ENCODE measurements around the gene MCM9.

The MCM9 gene

DNA sequence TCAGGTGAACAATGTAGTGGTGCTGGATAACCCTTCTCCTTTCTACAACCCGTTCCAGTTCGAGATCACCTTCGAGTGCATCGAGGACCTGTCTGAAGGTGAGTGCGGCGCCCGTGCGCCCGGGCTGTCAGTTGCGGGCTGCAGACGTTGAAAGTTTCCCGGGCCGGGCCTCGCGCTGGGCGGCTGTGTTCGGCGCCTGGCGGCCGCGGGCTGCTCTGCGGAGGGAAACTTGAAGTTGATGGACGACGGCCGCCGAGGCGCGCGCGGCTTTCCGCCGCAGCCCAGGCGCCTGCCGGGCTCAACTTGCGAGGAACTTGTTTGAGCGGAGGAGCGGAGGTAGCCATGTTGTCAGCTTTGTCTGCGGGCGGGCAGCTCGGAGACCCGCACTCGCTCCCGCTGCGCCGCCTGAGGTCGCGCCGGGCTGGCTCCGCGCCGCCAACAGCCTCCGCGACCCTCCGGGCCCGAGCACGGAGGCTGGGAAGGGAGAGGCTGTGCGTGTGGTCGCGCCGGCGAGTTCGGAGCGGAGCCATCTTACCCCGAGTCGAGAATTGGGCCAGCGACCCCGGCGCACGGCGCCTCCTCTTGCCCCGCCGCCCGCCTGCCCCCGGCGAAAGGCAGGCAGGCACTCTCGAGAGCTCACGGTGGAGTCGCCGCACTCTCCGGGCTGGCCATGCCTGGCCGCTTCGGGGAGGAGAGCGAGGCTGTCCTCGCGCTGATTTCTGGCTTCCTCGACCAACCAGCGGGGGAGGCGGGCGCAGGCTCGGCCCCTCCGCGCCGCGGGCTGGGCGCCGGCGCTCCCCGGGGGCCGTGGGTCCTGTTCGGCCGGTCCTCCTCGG lies 40.3 kb downstream of the MCM9 start:
- in situ Hi-C loops (cut with HindIII; ENCODE audit: low sequenced_read_pairs): no loop called here

DNA sequence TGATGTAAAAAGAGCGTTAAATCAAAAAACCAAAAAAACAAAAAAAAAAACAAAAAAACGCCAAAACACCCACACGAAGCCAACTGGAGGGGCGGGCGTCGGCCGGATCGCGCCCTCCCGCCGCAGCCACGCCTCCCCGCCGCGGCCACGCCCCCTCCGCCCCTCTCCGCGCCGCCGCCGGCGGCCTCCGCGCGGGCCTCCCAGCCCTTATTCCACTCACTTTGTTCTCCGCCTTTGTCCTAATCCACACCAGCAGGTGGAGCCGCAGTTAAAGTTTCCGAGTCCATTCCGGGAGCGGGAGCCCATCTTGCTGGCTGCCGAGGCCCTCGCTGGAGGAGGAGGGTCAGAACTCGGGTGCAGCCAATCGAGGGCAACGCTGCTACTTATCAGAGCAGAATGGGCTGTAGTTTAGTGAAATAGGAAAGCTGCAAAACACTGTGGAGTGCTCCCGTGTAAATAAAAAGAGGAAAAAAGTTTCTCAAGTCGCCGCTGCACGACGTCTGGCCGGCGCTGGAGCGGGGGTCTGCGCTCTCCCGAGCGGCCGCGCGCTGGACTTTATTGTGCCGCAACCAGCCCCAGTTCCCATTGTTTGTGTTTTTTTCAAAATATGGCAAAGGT lies 41.0 kb downstream of the MCM9 start, which contains the start of gene ASF1A:
Gene ASF1A, plus strand, starts transcription at position 346 of the 618 bp plus-strand sequence. Its CDS starts 262 bp downstream, at position 608.
- in situ Hi-C loops (cut with HindIII; ENCODE audit: low sequenced_read_pairs): no loop called here

DNA sequence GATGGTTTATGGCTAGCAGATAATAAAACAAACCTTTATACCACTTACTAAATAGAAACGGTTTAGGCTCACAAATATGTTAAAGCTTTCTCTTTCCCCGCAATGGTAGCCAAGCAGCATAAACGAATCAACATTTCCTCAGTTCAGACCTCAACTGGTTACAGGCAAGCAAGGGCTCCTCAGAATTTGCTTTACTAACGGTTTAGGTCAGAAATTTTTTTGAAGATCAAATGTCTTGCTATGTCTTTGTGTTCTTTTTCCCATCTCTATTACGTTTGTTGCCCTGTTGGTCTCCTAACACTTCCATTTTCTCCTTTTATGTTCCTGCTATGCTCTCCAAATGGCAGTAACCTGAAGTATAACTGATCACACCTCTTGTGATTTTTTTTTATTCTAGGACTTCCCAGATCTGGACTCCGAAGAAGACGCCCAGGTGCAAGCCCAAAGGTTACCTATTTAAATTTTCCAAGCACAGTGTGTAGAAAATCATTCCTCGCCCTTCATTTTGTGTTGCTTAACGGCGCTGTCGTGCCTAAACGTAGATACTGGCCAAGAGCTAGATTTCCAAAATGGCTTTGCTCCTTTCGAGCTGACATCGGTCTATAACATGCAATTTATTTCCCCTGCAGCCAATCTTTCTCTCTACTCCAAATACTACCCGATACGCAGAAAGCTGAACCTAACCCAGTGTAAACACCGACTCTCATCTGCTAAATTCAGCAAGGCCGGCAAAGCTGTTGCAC lies 41.7 kb downstream of the MCM9 start:
- in situ Hi-C loops (cut with HindIII; ENCODE audit: low sequenced_read_pairs): no loop called here

DNA sequence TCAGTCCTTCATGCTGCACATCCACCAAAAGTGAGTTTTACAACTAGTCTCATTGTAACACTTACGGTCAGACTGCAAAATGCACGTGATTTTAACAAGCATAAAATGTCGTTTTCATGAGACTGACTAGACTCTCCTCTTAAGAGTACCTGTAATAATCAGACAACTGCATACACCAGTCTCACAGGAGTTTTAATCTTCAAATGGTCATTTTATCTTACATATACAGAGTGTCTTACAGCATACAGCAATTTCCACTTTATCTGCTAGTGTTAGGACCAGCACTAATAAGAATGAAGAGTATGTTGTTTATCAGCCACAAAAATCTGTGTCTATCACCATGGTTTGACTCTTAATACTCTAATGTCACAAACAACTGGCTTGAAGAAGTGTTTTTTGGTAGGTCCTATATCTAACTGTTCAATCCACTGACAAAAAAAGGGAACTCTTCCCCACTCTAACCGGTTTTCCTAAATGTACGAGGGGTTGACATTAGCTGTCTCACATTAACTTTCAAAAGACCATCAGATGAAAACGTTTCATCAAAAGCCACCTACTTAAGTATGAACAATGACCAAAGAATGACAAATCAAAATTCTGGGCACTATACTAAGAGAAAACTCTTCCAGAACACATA lies 42.5 kb downstream of the MCM9 start:
- in situ Hi-C loops (cut with HindIII; ENCODE audit: low sequenced_read_pairs): no loop called here

DNA sequence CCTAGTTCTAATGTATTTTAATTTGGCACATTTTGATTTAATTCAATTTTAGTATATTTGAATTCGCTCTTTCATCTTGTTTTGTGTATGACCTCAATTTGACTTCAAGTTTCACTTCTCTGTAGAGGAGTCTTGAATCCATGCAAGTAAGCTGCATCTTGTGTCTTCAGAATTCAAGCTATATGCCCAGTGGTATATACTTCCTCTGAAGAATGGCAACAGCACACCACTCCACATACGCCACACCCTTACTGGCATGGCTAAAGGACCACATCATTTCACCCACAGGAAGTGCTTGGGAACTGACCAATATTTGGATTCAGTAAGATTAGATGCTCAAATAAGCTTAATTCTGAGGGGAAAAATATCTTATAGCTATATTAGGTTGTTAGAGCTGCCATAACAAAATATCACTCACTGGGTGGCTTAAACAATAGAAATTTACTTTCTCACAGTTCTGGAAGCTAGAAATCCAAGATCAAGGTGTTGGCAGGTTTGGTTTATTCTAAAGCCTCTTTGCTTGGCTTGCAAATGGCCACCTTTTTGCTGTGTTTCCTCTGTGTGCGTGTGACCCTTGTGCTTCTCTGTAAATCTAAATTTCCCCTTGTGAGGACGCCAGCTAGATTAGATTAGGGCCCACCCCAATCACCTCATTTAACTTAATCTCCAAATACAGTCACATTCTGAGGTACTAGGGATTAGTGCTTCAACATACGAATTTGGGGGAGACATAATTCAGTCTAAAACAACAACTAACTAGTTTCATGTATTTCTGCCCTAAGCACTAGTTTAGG lies 43.8 kb downstream of the MCM9 start:
- in situ Hi-C loops (cut with HindIII; ENCODE audit: low sequenced_read_pairs): no loop called here

DNA sequence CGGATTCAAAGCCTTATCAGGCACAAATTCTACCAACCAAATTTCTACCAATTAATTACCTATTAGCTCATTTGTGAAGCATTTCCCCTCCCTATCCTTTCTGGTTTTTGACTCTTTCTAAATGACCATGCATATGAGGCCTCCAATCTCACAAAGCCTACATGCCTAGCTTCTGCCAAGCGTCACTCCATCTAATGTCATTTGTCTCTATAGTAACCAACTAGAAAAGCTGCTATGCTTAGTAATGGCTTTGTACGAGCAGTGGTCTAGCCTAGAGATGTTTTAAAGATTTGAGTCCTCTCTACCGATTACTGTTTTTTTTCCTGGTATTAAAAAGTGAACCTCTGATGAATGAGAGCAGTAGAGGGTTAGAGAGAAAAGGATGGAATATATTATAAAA lies 45.8 kb downstream of the MCM9 start:
- in situ Hi-C loops (cut with HindIII; ENCODE audit: low sequenced_read_pairs): no loop called here

DNA sequence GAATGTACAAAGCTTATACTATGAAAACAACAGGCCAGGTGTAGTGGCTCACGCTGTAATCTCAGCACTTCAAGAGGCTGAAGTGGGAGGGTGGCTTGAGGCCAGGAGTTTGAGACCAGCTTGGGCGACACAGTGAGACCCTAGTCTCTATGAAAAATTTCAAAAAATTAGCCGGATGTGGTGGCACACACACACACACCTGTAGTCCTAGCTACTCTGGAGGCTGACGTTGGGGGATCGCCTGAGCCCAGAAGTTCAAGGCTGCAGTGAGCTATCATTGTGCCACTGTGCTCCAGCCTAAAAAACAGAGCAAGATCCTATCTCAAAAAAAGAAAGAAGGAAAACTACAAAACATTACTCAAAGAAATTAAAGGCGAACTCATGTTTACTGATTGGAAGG lies 48.3 kb downstream of the MCM9 start:
- in situ Hi-C loops (cut with HindIII; ENCODE audit: low sequenced_read_pairs): no loop called here

DNA sequence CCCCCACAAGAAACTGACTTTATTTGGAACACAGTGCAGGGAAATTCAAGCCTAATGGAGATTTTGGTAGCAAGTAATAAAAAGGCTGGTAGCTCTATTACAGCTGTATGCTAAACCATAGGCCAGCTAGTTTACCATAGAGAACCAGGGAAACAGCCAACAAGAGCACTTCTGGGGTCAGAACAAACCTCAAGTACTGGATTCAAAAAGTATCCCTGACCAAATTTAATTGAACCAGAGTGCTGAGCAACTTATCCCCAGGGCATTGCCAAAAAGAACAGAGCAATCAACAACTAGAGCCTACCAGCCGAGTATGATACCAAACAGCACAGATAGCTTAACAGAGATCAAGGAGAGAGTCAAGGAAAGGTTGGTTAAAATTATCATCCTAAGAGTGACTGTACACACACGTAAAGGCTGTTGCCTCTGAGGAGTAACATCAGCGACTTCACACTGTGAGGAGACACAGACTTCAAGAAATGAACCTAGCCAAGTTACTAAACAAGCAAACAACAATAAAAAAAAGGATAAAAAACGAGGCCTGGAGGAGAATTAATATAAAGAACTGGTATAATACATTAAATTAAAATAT lies 52.5 kb downstream of the MCM9 start:
- in situ Hi-C loops (cut with HindIII; ENCODE audit: low sequenced_read_pairs): no loop called here

DNA sequence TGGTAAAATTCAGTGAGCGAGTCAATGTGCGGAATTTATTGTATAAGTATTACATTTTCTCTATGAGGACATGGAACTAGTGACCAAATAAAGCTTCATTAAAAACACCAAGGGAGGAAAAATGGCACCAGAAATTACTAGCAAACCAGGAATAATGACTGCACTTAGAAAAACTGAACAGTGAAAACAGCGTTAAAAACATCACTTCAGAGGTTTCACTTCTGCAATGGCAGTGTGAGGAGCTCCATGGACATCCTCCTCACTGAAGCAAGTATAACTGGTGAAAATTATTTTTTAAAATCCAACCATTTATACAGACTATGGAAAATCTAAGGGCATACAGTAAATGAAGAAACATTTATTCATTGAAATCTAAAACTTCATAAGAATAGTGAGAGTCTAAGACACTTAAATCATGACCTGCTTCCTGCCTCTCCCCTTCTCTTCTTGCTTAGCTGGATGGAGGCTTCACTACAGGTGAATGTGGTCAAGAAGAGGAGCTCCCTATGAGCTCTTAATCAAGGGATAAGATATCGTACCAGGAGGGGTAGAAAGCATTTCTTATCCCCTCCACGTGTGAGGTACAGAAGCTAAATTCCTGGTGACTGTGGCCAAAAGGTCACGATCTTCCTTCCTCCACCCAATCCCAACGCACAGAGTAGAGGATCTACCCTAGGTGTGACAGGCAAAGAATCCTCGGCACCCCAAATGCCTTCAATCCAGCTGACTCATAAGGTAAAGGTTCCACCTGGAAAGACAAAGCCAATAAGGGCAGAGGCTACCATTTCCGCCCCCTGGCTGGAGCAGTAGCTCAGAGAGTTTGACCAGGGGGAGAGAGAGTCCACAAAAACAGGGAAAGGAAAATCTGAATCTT lies 53.3 kb downstream of the MCM9 start:
- in situ Hi-C loops (cut with HindIII; ENCODE audit: low sequenced_read_pairs): no loop called here

DNA sequence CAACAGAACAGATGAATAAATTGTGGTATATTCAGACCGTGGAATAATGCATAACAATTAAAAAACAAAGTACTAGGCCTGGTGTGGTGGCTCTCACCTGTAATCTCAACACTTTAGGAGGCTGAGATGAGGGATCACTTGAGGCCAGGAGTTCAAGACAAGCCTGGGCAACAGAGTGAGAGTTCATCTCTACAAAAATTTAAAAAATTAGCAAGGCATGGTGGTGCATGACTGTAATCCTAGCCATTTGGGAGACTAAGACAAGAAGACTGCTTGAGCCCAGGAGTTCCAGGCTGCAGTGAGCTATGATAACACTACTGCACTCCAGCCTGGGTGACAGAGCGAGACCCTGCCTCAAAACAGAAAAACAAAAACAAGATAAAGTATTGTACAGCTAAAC lies 57.2 kb downstream of the MCM9 start:
- in situ Hi-C loops (cut with HindIII; ENCODE audit: low sequenced_read_pairs): no loop called here

DNA sequence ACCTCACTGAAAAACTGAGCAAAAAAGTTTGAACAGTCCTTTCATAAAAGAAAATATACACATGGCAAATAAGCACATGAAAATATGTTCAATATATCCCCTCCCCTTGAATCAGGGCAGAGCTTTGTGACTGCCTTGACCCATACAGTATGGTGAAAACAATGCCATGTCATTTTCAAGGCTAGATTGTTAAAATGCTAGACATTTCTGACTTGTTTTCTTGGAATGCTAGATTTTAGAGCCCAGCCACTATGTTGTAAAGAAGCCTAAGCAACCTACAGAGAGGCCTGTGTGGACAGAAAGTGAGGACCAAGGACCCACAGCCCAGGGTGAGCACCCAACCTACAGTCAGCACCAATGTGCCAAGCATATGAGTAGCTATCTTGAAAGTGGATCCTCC lies 58.1 kb downstream of the MCM9 start:
- in situ Hi-C loops (cut with HindIII; ENCODE audit: low sequenced_read_pairs): no loop called here

DNA sequence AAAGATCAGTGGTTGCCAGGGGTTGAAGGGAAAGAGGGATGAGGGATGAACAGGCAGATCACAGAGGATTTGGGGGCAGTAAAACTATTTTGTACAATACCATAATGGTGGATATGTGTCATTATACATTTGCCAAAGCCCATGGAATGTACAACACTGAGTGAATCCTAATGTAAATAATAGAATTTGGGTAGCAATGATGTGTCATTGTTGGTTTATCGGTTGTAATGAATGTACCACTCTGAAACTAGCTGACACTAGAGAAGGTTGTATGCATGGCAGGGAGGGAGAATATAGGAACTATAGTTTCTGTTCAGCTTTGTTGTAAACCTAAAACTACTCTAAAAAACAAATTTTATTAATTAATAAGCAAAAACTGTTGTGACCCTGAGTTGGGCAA lies 58.8 kb downstream of the MCM9 start:
- in situ Hi-C loops (cut with HindIII; ENCODE audit: low sequenced_read_pairs): no loop called here

DNA sequence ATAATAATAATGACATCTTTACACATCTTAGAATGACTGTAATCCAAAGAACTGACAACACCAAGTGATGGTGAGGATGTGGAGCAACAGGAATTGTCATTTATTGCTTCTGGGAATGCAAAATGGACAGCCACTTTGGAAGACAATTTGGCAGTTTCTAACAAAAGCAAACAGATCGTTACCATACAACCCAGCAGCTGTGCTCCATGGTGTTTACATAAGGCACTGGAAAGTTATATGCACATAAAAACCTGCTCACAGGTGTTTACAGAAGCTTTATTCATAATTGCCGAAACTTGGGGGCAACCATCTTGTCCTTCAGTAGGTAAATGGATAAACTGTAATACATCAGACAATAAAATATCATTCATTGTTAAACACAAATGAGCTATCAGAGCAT lies 59.3 kb downstream of the MCM9 start:
- in situ Hi-C loops (cut with HindIII; ENCODE audit: low sequenced_read_pairs): no loop called here

DNA sequence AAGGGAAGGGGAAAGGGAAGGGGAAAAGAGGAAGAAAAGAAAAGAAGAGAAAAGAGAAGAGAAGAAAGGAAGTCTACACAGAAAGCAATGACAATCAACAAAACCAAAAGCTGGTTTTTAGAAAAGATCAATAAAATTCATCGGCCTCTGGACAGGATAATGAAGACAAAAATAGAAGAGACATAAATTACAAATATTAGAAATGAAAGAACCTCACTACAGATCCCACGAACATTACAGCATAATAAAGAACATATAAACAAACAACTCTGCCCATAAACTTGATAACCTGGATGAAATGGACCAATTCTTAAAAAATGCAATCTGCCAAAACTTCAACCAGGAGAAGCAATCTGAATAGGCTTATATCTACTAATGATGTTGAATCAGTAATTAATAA lies 61.7 kb downstream of the MCM9 start:
- in situ Hi-C loops (cut with HindIII; ENCODE audit: low sequenced_read_pairs): no loop called here

DNA sequence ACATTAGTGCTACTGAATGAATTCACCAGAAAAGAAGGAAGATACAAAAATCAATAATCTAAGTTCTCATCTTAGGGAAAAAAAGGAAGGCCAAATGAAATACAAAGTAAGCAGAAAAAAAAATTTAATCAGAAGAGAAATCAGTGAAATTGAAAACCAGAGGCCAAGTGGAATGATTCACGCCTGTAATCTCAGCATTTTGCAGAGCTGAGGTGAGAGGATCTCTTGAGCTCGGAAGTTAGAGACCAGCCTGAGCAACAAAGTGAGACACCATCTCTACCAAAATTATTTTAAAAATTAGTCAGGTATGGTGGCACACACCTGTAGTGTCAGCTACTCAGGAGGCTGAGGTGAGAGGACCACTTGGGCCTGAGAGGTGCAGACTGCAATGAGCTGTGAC lies 62.2 kb downstream of the MCM9 start:
- in situ Hi-C loops (cut with HindIII; ENCODE audit: low sequenced_read_pairs): no loop called here

DNA sequence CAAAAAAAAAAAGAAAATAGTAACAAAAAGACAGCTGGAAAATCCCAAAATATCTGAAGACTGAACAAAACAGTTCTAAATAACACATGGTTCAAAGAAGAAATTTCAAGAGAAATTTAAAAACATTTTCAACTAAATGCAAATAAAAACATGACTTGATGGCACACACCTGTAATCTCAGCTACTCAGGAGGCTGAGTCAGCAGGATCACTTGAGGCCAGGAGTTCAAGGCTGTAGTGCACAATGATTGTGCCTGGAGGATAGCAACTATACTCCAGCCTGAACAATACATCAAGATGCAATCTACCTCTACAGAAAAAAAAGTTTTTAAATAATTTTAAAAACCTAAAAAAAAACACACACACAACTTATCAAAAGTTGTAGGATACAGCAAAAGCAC lies 62.6 kb downstream of the MCM9 start:
- in situ Hi-C loops (cut with HindIII; ENCODE audit: low sequenced_read_pairs): no loop called here

DNA sequence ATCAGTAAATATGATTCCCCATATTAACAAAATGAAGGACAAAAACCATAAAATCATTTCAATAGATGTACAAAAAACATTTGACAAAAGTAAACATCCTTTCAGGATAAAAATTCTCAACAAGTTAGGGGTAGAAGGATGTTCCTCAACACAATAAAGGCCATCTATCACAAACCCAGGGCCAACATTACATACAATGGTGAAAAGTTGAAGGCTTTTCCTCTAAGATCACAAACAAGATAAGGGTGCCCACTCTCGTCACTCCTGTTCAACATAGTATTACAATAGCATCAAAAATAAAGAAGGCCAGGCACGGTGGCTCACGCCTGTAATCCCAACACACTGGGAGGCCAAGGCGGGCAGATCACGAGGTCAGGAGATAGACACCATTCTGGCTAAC lies 63.6 kb downstream of the MCM9 start:
- in situ Hi-C loops (cut with HindIII; ENCODE audit: low sequenced_read_pairs): no loop called here

DNA sequence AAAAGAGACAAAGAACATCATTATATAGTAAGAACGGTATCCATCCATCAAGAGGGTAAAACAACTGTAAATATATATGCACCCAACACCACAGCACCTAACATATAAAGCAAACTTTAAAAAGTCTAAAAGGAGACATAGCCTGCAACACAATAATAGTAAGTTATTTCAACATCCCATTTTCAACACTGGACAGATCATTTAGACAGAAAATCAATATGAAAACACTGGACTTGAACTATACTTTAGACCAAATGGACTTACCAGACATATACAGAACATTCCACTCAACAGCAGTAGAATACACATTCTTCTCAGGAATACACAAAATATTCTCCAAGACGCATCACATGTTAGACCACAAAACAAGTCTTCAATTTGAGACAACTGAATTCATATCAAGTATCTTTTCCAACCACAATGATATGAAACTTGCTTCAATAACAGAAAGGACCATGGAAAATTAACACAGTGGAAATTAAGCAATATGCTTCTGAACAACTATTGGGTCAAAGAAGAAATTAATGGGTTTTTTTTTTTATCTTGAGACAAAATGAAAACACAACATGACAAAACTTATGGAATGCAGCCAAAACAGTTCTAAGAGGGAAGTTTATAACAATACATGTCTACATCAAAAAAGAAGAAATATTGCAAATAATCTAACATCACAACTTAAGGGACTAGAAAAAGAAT lies 64.9 kb downstream of the MCM9 start:
- in situ Hi-C loops (cut with HindIII; ENCODE audit: low sequenced_read_pairs): no loop called here

DNA sequence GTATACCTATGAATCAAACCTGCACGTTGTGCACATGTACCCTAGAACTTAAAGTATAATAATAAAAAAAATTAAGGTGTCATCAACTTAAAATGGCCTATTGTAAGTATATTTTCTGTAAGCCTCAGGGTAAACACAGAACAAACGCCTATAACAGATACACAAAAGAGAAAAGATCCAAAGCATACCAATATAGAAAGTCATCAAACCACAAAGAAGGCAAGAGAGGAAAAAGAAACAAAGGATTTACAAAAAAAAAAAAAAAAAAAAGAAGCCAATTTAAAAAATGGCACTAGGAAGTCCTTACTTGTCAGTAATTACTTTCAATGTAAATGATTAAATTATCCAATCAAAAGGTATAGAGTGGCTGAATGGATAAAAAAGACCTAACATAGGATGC lies 65.6 kb downstream of the MCM9 start:
- in situ Hi-C loops (cut with HindIII; ENCODE audit: low sequenced_read_pairs): no loop called here

Measured in DLD1 (cell line).